IMR-90 (cell line): ENCODE results near the gene GPSM1. TPM values are rescaled to one million over a fixed set of nuclear protein-coding genes. Genes with fewer than 3 reads are reported as not detected.

Experiments used
- ATAC-seq: fragments of 200-7000 bp; cut with Tn5 transposase; 2 replicates; pipeline ENCODE4 v1.9.1; 2020; ENCODE audit warnings: low read depth, mild to moderate bottlenecking, moderate library complexity
- BruUV-seq: library from RNA; stranded (reverse); fragments of 400-500 nt; replicated peaks from 2 replicates; lab custom pipeline; 2021; lab: Mats Ljungman, UMichigan
- CTCF ChIA-PET: fragments of 300-600 bp; formaldehyde crosslinking; extraction: SDS; loops from one replicate; lab custom pipeline; 2021; ENCODE audit warnings: antibody characterized with exemption; lab: Yijun Ruan, JAX
- POLR2A ChIA-PET: fragments of 300-600 bp; sonication (Branson Sonifier 250); formaldehyde crosslinking; loops from one replicate; lab custom pipeline; 2022; ENCODE audit warnings: antibody characterized with exemption; ENCODE audit not compliant: unreplicated experiment; lab: Charles Lee
- DNase-seq: peaks from one replicate; pipeline ENCODE4 v3.0.0; 2013
- H2AFZ ChIP-seq: replicated peaks from 2 replicates; pipeline ENCODE3; 2013; ENCODE audit warnings: low read length, mild to moderate bottlenecking; ENCODE audit not compliant: poor library complexity
- H2AK5ac ChIP-seq: 2 replicates; pipeline ENCODE4 v1.6.1; 2013; ENCODE audit warnings: low read depth, low read length, inconsistent platforms
- H2AK9ac ChIP-seq: replicated peaks from 2 replicates; pipeline ENCODE3; 2013; ENCODE audit warnings: mild to moderate bottlenecking, low read depth, low read length, moderate library complexity; ENCODE audit not compliant: poor library complexity
- H2BK120ac ChIP-seq: 2 replicates; pipeline ENCODE4 v1.6.1; 2013; ENCODE audit warnings: low read depth, low read length, inconsistent platforms
- H2BK15ac ChIP-seq: 3 replicates; pipeline ENCODE4 v1.6.1; 2013; ENCODE audit warnings: low read depth, low read length, inconsistent platforms
- H2BK20ac ChIP-seq: 2 replicates; pipeline ENCODE4 v1.6.1; 2013; ENCODE audit warnings: low read depth, mild to moderate bottlenecking, inconsistent platforms, low read length, moderate library complexity
- H2BK5ac ChIP-seq: 2 replicates; pipeline ENCODE4 v1.6.1; 2013; ENCODE audit warnings: mild to moderate bottlenecking, low read depth, low read length, inconsistent platforms; ENCODE audit not compliant: poor library complexity, severe bottlenecking
- H3K14ac ChIP-seq: replicated peaks from 2 replicates; pipeline ENCODE4 v1.6.1; 2013; ENCODE audit warnings: low read depth, low read length, inconsistent platforms
- H3K18ac ChIP-seq: 2 replicates; pipeline ENCODE4 v1.6.1; 2013; ENCODE audit warnings: low read depth, low read length, control low read depth
- H3K23ac ChIP-seq: 2 replicates; pipeline ENCODE4 v1.6.1; 2013; ENCODE audit warnings: low read depth, low read length, inconsistent platforms
- H3K27ac ChIP-seq: 2 replicates; pipeline ENCODE4 v1.5.1; 2013; ENCODE audit warnings: mild to moderate bottlenecking, control low read depth, low read length; ENCODE audit not compliant: insufficient read depth
- H3K27me3 ChIP-seq: 2 replicates; pipeline ENCODE4 v1.6.1; 2013; ENCODE audit warnings: low read length; ENCODE audit not compliant: control insufficient read depth, insufficient read depth
- H3K36me3 ChIP-seq: 2 replicates; pipeline ENCODE4 v1.6.1; 2013; ENCODE audit warnings: low read length, mixed read lengths; ENCODE audit not compliant: control insufficient read depth, insufficient read depth
- H3K4ac ChIP-seq: 2 replicates; pipeline ENCODE4 v1.6.1; 2013; ENCODE audit warnings: low read depth, low read length, inconsistent platforms
- H3K4me1 ChIP-seq: 2 replicates; pipeline ENCODE4 v1.6.1; 2013; ENCODE audit warnings: low read length, mixed read lengths; ENCODE audit not compliant: control insufficient read depth, insufficient read depth
- H3K4me2 ChIP-seq: 2 replicates; pipeline ENCODE4 v1.6.1; 2013; ENCODE audit warnings: low read depth, mild to moderate bottlenecking, control low read depth, low read length, moderate library complexity
- H3K4me3 ChIP-seq: 2 replicates; pipeline ENCODE4 v1.5.1; 2013; ENCODE audit warnings: low read depth, mild to moderate bottlenecking, control low read depth, low read length, moderate library complexity; ENCODE audit not compliant: insufficient read depth
- H3K56ac ChIP-seq: 2 replicates; pipeline ENCODE4 v1.6.1; 2013; ENCODE audit warnings: low read length, inconsistent platforms; ENCODE audit not compliant: insufficient read depth; ENCODE audit errors: extremely low read depth
- H3K79me1 ChIP-seq, 2 experiments: 2 replicates each; pipeline ENCODE4 v1.6.1; 2013; ENCODE audit warnings: low read length in 2 of 2, inconsistent platforms in 1 of 2, low read depth in 1 of 2
- H3K9ac ChIP-seq: 2 replicates; pipeline ENCODE4 v1.6.1; 2013; ENCODE audit warnings: low read depth, low read length, control low read depth
- H3K9me1 ChIP-seq: 2 replicates; pipeline ENCODE4 v1.6.1; 2013; ENCODE audit warnings: low read length, inconsistent platforms; ENCODE audit not compliant: insufficient read depth
- H3K9me3 ChIP-seq: 2 replicates; pipeline ENCODE4 v1.6.1; 2013; ENCODE audit warnings: low read length; ENCODE audit not compliant: control insufficient read depth, insufficient read depth
- H4K20me1 ChIP-seq: 2 replicates; pipeline ENCODE4 v1.6.1; 2013; ENCODE audit warnings: low read length, inconsistent platforms; ENCODE audit not compliant: insufficient read depth
- H4K5ac ChIP-seq: 2 replicates; pipeline ENCODE4 v1.6.1; 2013; ENCODE audit warnings: mild to moderate bottlenecking, low read depth, low read length, control low read depth
- H4K8ac ChIP-seq, 2 experiments: 2 replicates each; pipeline ENCODE4 v1.6.1; 2013; ENCODE audit warnings: low read depth in 2 of 2, low read length in 2 of 2, control low read depth in 1 of 2, inconsistent platforms in 1 of 2
- H4K91ac ChIP-seq: 2 replicates; pipeline ENCODE4 v1.6.1; 2013; ENCODE audit warnings: low read depth, low read length, inconsistent platforms; ENCODE audit not compliant: insufficient read depth
- SMC3 ChIP-seq: fragments of 150-350 bp; IDR thresholded peaks from 2 replicates; pipeline ENCODE4 v1.6.1; 2016; ENCODE audit warnings: low read depth, mild to moderate bottlenecking, antibody characterized with exemption, low read length, moderate library complexity
- WGBS, 2 experiments: methylation state at CpG; one replicate each; pipeline versions ENCODE4 v1.1.5 to v1.1.7; 2013; ENCODE audit warnings: missing lambda C conversion rate in 2 of 2; ENCODE audit not compliant: insufficient read length in 1 of 2; ENCODE audit errors: extremely low coverage in 2 of 2; 5-methylcytosine and 5-hydroxymethylcytosine counted together
- dilution Hi-C: fragments of 300-500 bp; cut with HindIII; formaldehyde crosslinking; loops from one replicate; pipeline ENCODE4 v1.14.3; 2018; ENCODE audit warnings: low sequenced_read_pairs; ENCODE audit not compliant: unreplicated experiment
- in situ Hi-C: fragments of 300-500 bp; cut with MboI; formaldehyde crosslinking; loops from 3 replicates; pipeline ENCODE4 v1.14.3; 2019; ENCODE audit warnings: low sequenced_read_pairs, inconsistent platforms, mixed read lengths
- intact Hi-C: fragments of 100-400 bp; cut with micrococcal nuclease; formaldehyde crosslinking; loops from 2 replicates; pipeline ENCODE4 v1.10.0; 2022
- polyA plus RNA-seq, 3 experiments: library from polyadenylated mRNA; depleted of rRNA; stranded (reverse); fragments of >200 nt; gene quantifications; 2 replicates each; pipeline ENCODE4 v1.2.3, GENCODE V29; 2012; ENCODE audit warnings: low replicate concordance in 1 of 3
- total RNA-seq: library from RNA; depleted of rRNA; stranded (reverse); fragments of >200 nt; gene quantifications from 2 replicates; pipeline ENCODE4 v1.2.3, GENCODE V29; 2012
- TF ChIP-seq, protein P1 (sequence below): fragments of 150-350 bp; IDR thresholded peaks from 2 replicates; pipeline ENCODE4 v1.6.1; 2016; ENCODE audit warnings: low read depth, mild to moderate bottlenecking, low read length, moderate library complexity, borderline replicate concordance

GPSM1 gene
- total and polyA plus RNA-seq, 2 of the 4 experiments (the other 2 are of a cell fraction), result 28.7 to 71.2 TPM

GRCh38 chr9:136338511-136338910 lies 11.2 kb downstream of the GPSM1 start:
- H3K36me3 ChIP-seq, result peaks cover 82% of the 10 kb centered on the region
- no peak overlapping the region for H3K4ac ChIP-seq
- ATAC-seq (no peak), DNase-seq (no peak)
- H2BK5ac ChIP-seq, result no peak overlapping the region
- peaks cover 7% of the 10 kb centered on the region for H3K9me1 ChIP-seq
- no peak overlapping the region for H3K14ac ChIP-seq
- H2AK5ac ChIP-seq, result no peak overlapping the region
- peaks cover 13 to 72% of the 10 kb centered on the region in 2 experiments for H3K79me1 ChIP-seq
- POLR2A ChIA-PET, result no interaction called here
- CTCF ChIA-PET, result no interaction called here
- TF ChIP-seq, protein P1, sequence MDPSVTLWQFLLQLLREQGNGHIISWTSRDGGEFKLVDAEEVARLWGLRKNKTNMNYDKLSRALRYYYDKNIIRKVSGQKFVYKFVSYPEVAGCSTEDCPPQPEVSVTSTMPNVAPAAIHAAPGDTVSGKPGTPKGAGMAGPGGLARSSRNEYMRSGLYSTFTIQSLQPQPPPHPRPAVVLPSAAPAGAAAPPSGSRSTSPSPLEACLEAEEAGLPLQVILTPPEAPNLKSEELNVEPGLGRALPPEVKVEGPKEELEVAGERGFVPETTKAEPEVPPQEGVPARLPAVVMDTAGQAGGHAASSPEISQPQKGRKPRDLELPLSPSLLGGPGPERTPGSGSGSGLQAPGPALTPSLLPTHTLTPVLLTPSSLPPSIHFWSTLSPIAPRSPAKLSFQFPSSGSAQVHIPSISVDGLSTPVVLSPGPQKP, result no peak
- TF ChIP-seq SMC3, result no peak
- no peak overlapping the region for H4K91ac ChIP-seq
- no peak overlapping the region for H3K23ac ChIP-seq
- H4K5ac ChIP-seq, result no peak overlapping the region
- in situ Hi-C loops, result no loop called here
- no peak overlapping the region for H3K4me3 ChIP-seq
- no peak overlapping the region for H3K9ac ChIP-seq
- H3K4me1 ChIP-seq, result peaks cover 21% of the 10 kb centered on the region
- no peak overlapping the region for H3K56ac ChIP-seq
- no peak overlapping the region for H2BK20ac ChIP-seq
- no peaks in the 10 kb centered on the region for H3K27me3 ChIP-seq
- no peak overlapping the region for H4K8ac ChIP-seq
- no peak overlapping the region for H2BK120ac ChIP-seq
- H2AFZ ChIP-seq, result no peak overlapping the region
- no peak overlapping the region for H3K18ac ChIP-seq
- no TSS peak for BruUV-seq
- H2BK15ac ChIP-seq, result no peak overlapping the region
- peaks cover 79% of the 10 kb centered on the region for H4K20me1 ChIP-seq
- intact Hi-C loops, result no loop called here
- WGBS, 2 experiments, result 94% methylated on average over 21 of the region's 25 CpGs; no CpG with 5 or more reads in 1 of the 2 experiments
- H3K9me3 ChIP-seq, result no peaks in the 10 kb centered on the region
- H2AK9ac ChIP-seq, result no peak overlapping the region
- no peak overlapping the region for H3K27ac ChIP-seq
- dilution Hi-C loops, result no loop called here
- no peak overlapping the region for H3K4me2 ChIP-seq
